Ectodermal cell (in vitro differentiated cells): ENCODE data around the gene VHLL.
"Not testable (repeated sequence)": the region's sequence is repeated elsewhere in the genome, so short reads cannot be mapped to it uniquely, and the experiment has no call there.

Experiments used
- H3K27ac ChIP-seq: 2 replicates; pipeline ENCODE4 v1.7.0; 2013; ENCODE audit warnings: mild to moderate bottlenecking, low read depth, low read length; ENCODE audit not compliant: insufficient read depth, poor library complexity, severe bottlenecking
- H3K27me3 ChIP-seq: 2 replicates; pipeline ENCODE4 v1.7.0; 2013; ENCODE audit warnings: mild to moderate bottlenecking, low read length; ENCODE audit not compliant: insufficient read depth, control insufficient read depth, poor library complexity, severe bottlenecking
- H3K36me3 ChIP-seq: one replicate; pipeline ENCODE4 v1.7.0; 2013; ENCODE audit warnings: low read length; ENCODE audit not compliant: control insufficient read depth, insufficient read depth
- H3K4me1 ChIP-seq: one replicate; pipeline ENCODE4 v1.7.0; 2013; ENCODE audit warnings: low read length; ENCODE audit not compliant: control insufficient read depth, insufficient read depth
- H3K4me3 ChIP-seq: 2 replicates; pipeline ENCODE4 v1.7.0; 2013; ENCODE audit warnings: low read depth, low read length, control low read depth; ENCODE audit not compliant: insufficient read depth
- H3K9me3 ChIP-seq: 2 replicates; pipeline ENCODE4 v1.7.0; 2013; ENCODE audit warnings: mild to moderate bottlenecking, low read length, moderate library complexity; ENCODE audit not compliant: control insufficient read depth
- WGBS, 2 experiments: methylation state at CpG; one replicate each; pipeline ENCODE4 v1.1.7; 2013; ENCODE audit warnings: missing lambda C conversion rate in 2 of 2; 5-methylcytosine and 5-hydroxymethylcytosine counted together

Gene VHLL

GRCh38 chr1:156336242-156336641 is 37.1 kb upstream of the VHLL start:
- Histone ChIP-seq H3K36me3 (peaks cover 26% of the 10 kb centered on the region), H3K9me3 (no peaks in the 10 kb centered on the region), H3K4me3 (peak overlapping the region; percentile 78), H3K4me1 (peaks cover 9% of the 10 kb centered on the region), H3K27ac (no peak overlapping the region), H3K27me3 (no peaks in the 10 kb centered on the region)
- WGBS, 2 experiments = 85 to 93% methylated on average over 3 to 4 of the region's 4 CpGs

- H3K27ac ChIP-seq, H3K27me3 ChIP-seq, H3K4me1 ChIP-seq, H3K4me3 ChIP-seq, H3K9me3 ChIP-seq: not testable (repeated sequence)
- peaks cover 62% of the 10 kb centered on the region for H3K36me3 ChIP-seq
- 96 to 97% methylated on average over 8 to 9 of the region's 9 CpGs for WGBS, 2 experiments
Observed at GRCh38 chr1:156323179-156323578, 24.1 kb upstream of the VHLL start.

GRCh38 chr1:156320560-156320959 is 21.5 kb upstream of the VHLL start:
- 94 to 95% methylated on average over 3 of the region's 3 CpGs for WGBS, 2 experiments
- Histone ChIP-seq H3K27me3 (no peaks in the 10 kb centered on the region), H3K27ac (no peak overlapping the region), H3K4me1 (no peaks in the 10 kb centered on the region), H3K36me3 (peaks cover 86% of the 10 kb centered on the region), H3K4me3 (no peak overlapping the region), H3K9me3 (no peaks in the 10 kb centered on the region)

- H3K27ac ChIP-seq = no peak overlapping the region
- peaks cover 83% of the 10 kb centered on the region for H3K36me3 ChIP-seq
- H3K4me3 ChIP-seq = no peak overlapping the region
- no peaks in the 10 kb centered on the region for H3K9me3 ChIP-seq
- no peaks in the 10 kb centered on the region for H3K4me1 ChIP-seq
- no peaks in the 10 kb centered on the region for H3K27me3 ChIP-seq
- WGBS, 2 experiments = 100% methylated on average over 1 of the region's 1 CpG; no CpG with 5 or more reads in 1 of the 2 experiments
Observed at GRCh38 chr1:156319664-156320063, 20.6 kb upstream of the VHLL start.

- Histone ChIP-seq H3K27ac (no peak overlapping the region), H3K9me3 (no peaks in the 10 kb centered on the region), H3K36me3 (peaks cover 80% of the 10 kb centered on the region), H3K27me3 (no peaks in the 10 kb centered on the region), H3K4me1 (no peaks in the 10 kb centered on the region), H3K4me3 (no peak overlapping the region)
- 94% methylated on average over 7 of the region's 7 CpGs for WGBS, 2 experiments
Observed at GRCh38 chr1:156316909-156317308, 17.8 kb upstream of the VHLL start.

GRCh38 chr1:156310962-156311361 is 11.9 kb upstream of the VHLL start:
- Histone ChIP-seq H3K36me3 (peaks cover 65% of the 10 kb centered on the region), H3K9me3 (no peaks in the 10 kb centered on the region), H3K27ac (no peak overlapping the region), H3K27me3 (no peaks in the 10 kb centered on the region), H3K4me3 (no peak overlapping the region), H3K4me1 (no peaks in the 10 kb centered on the region)
- 94 to 96% methylated on average over 6 of the region's 6 CpGs for WGBS, 2 experiments

- Histone ChIP-seq H3K36me3 (peaks cover 50% of the 10 kb centered on the region), H3K27me3 (no peaks in the 10 kb centered on the region), H3K9me3 (no peaks in the 10 kb centered on the region), H3K4me3 (no peak overlapping the region), H3K27ac (no peak overlapping the region), H3K4me1 (no peaks in the 10 kb centered on the region)
Observed at GRCh38 chr1:156308078-156308477, 9.0 kb upstream of the VHLL start.

- no peak overlapping the region for H3K4me3 ChIP-seq
- H3K27ac ChIP-seq = no peak overlapping the region
- no peaks in the 10 kb centered on the region for H3K27me3 ChIP-seq
- 96 to 98% methylated on average over 2 of the region's 2 CpGs for WGBS, 2 experiments
- no peaks in the 10 kb centered on the region for H3K4me1 ChIP-seq
- H3K36me3 ChIP-seq = peaks cover 27% of the 10 kb centered on the region
- no peaks in the 10 kb centered on the region for H3K9me3 ChIP-seq
Observed at GRCh38 chr1:156305215-156305614, 6.1 kb upstream of the VHLL start.

GRCh38 chr1:156303241-156303640 is 4.1 kb upstream of the VHLL start:
- 94 to 96% methylated on average over 3 to 4 of the region's 4 CpGs for WGBS, 2 experiments
- Histone ChIP-seq H3K36me3 (peaks cover 7% of the 10 kb centered on the region), H3K27me3 (no peaks in the 10 kb centered on the region), H3K9me3 (no peaks in the 10 kb centered on the region), H3K27ac (no peak overlapping the region), H3K4me1 (no peaks in the 10 kb centered on the region), H3K4me3 (no peak overlapping the region)

- no peaks in the 10 kb centered on the region for H3K36me3 ChIP-seq
- H3K27ac ChIP-seq = no peak within 1 kb of the TSS
- no peaks in the 10 kb centered on the region for H3K9me3 ChIP-seq
- peak within 1 kb of the TSS; percentile 78 for H3K4me3 ChIP-seq
- WGBS, 2 experiments = 7% methylated on average over 16 to 17 of the region's 17 CpGs
- H3K4me1 ChIP-seq = peaks cover 7% of the 10 kb centered on the region
- H3K27me3 ChIP-seq = no peaks in the 10 kb centered on the region
Observed at GRCh38 chr1:156295391-156295947, 3.6 kb downstream of the VHLL start, which contains the start of gene GLMP. GLMP (minus strand) TSS chr1:156295679; CDS start chr1:156295645, 34 bp downstream.

- H3K4me1 ChIP-seq = peaks cover 7% of the 10 kb centered on the region
- no peak overlapping the region for H3K4me3 ChIP-seq
- no peaks in the 10 kb centered on the region for H3K27me3 ChIP-seq
- H3K27ac ChIP-seq = no peak overlapping the region
- WGBS, 2 experiments = 91 to 93% methylated on average over 9 of the region's 9 CpGs
- H3K9me3 ChIP-seq = no peaks in the 10 kb centered on the region
- H3K36me3 ChIP-seq = no peaks in the 10 kb centered on the region
Observed at GRCh38 chr1:156293895-156294294, 5.2 kb downstream of the VHLL start.
